HEK293 (cell line): Measurements from ENCODE around the gene PROB1.

Experiments
- CTCF ChIA-PET: fragments of 350-600 bp; formaldehyde crosslinking; extraction: SDS; loops from one replicate; lab custom pipeline; 2021; ENCODE audit warnings: antibody characterized with exemption; lab: Yijun Ruan, JAX
- POLR2A ChIA-PET: fragments of 300-600 bp; formaldehyde crosslinking; extraction: SDS; loops from one replicate; lab custom pipeline; 2020; ENCODE audit warnings: antibody characterized with exemption, inconsistent platforms; lab: Yijun Ruan, JAX
- H3K27ac ChIP-seq: fragments of 200-500 bp; sonication (Bioruptor generic); 2 replicates; pipeline ENCODE4 v1.5.1; 2014; ENCODE audit warnings: low read depth, low read length, control low read depth, inconsistent platforms; ENCODE audit errors: extremely low read depth
- H3K36me3 ChIP-seq, 2 experiments: fragments of 200-500 bp in 1 of 2; sonication (Bioruptor generic) in 1 of 2; 1 replicate in 1 of 2; 2 replicates in 1 of 2; pipeline ENCODE4 v1.5.1; 2014 to 2017; ENCODE audit warnings: inconsistent platforms in 2 of 2, low read length in 2 of 2; ENCODE audit not compliant: control insufficient read depth in 2 of 2, insufficient read depth in 1 of 2
- H3K4me1 ChIP-seq: fragments of 200-500 bp; sonication (Bioruptor generic); 2 replicates; pipeline ENCODE4 v1.5.1; 2014; ENCODE audit warnings: mild to moderate bottlenecking, low read length, inconsistent platforms; ENCODE audit not compliant: control insufficient read depth, insufficient read depth
- H3K4me3 ChIP-seq: 2 replicates; pipeline ENCODE4 v1.5.1; 2011; ENCODE audit warnings: low read depth, mild to moderate bottlenecking, control low read depth, low read length, moderate library complexity
- H3K9me3 ChIP-seq: fragments of 200-500 bp; sonication (Bioruptor generic); 2 replicates; pipeline ENCODE4 v1.5.1; 2014; ENCODE audit warnings: low read depth, low read length, inconsistent platforms; ENCODE audit not compliant: control insufficient read depth, insufficient read depth
- ATF2 ChIP-seq: fragments of 450-650 bp; formaldehyde crosslinking; IDR thresholded peaks from 2 replicates; pipeline ENCODE4 v1.5.1; 2016; ENCODE audit warnings: missing biosample characterization, missing genetic modification characterization, low read depth
- CTCF ChIP-seq: fragments of 450-650 bp; formaldehyde crosslinking; IDR thresholded peaks from 2 replicates; pipeline ENCODE4 v1.5.1; 2016; ENCODE audit warnings: missing biosample characterization, missing genetic modification characterization
- HOXC10 ChIP-seq: sonication (generic); formaldehyde crosslinking; IDR thresholded peaks from 2 replicates; pipeline ENCODE4 v1.8.1; 2023; ENCODE audit warnings: mild to moderate bottlenecking, missing genetic modification reagents
- KLF8 ChIP-seq: fragments of 450-650 bp; formaldehyde crosslinking; IDR thresholded peaks from 2 replicates; pipeline ENCODE4 v1.5.1; 2016; ENCODE audit warnings: missing biosample characterization, missing genetic modification characterization
- MEIS1 ChIP-seq: sonication (generic); formaldehyde crosslinking; IDR thresholded peaks from 2 replicates; pipeline ENCODE4 v1.8.1; 2022; ENCODE audit warnings: missing genetic modification reagents, mild to moderate bottlenecking, borderline replicate concordance
- SP2 ChIP-seq: fragments of 450-650 bp; formaldehyde crosslinking; IDR thresholded peaks from 2 replicates; pipeline ENCODE4 v1.5.1; 2016; ENCODE audit warnings: missing biosample characterization, missing genetic modification characterization
- TSHZ1 ChIP-seq: fragments of 450-650 bp; formaldehyde crosslinking; IDR thresholded peaks from 2 replicates; pipeline ENCODE4 v1.5.1; 2016; ENCODE audit warnings: missing biosample characterization, missing genetic modification characterization, borderline replicate concordance
- ZBTB48 ChIP-seq: fragments of 450-650 bp; formaldehyde crosslinking; IDR thresholded peaks from 2 replicates; pipeline ENCODE4 v1.5.1; 2016; ENCODE audit warnings: missing biosample characterization, missing genetic modification characterization
- ZBTB6 ChIP-seq: fragments of 450-650 bp; formaldehyde crosslinking; IDR thresholded peaks from 2 replicates; pipeline ENCODE4 v1.5.1; 2017; ENCODE audit warnings: missing biosample characterization, missing genetic modification characterization
- ZFP41 ChIP-seq: fragments of 450-650 bp; formaldehyde crosslinking; IDR thresholded peaks from 2 replicates; pipeline ENCODE4 v1.5.1; 2016; ENCODE audit warnings: missing biosample characterization, missing genetic modification characterization, borderline replicate concordance
- ZNF140 ChIP-seq: fragments of 450-650 bp; formaldehyde crosslinking; IDR thresholded peaks from 2 replicates; pipeline ENCODE4 v1.5.1; 2016; ENCODE audit warnings: missing biosample characterization, missing genetic modification characterization
- ZNF324 ChIP-seq: fragments of 450-650 bp; formaldehyde crosslinking; IDR thresholded peaks from 2 replicates; pipeline ENCODE4 v1.5.1; 2016; ENCODE audit warnings: missing biosample characterization, missing genetic modification characterization
- ZNF341 ChIP-seq: fragments of 450-650 bp; formaldehyde crosslinking; IDR thresholded peaks from 2 replicates; pipeline ENCODE4; 2016; ENCODE audit warnings: low read depth, missing biosample characterization, missing genetic modification characterization
- ZNF366 ChIP-seq: fragments of 450-650 bp; formaldehyde crosslinking; conservative IDR thresholded peaks from 2 replicates; pipeline ENCODE4 v1.5.1; 2016; ENCODE audit warnings: missing biosample characterization, missing genetic modification characterization
- ZNF549 ChIP-seq: fragments of 450-650 bp; IDR thresholded peaks from 2 replicates; pipeline ENCODE4 v1.5.1; 2018; ENCODE audit warnings: missing biosample characterization, missing genetic modification characterization, mild to moderate bottlenecking, inconsistent platforms, moderate library complexity
- ZNF561 ChIP-seq: fragments of 450-650 bp; IDR thresholded peaks from 2 replicates; pipeline ENCODE4 v1.5.1; 2018; ENCODE audit warnings: missing biosample characterization, missing genetic modification characterization, borderline replicate concordance
- ZNF645 ChIP-seq: fragments of 450-650 bp; formaldehyde crosslinking; IDR thresholded peaks from 2 replicates; pipeline ENCODE4; 2016; ENCODE audit warnings: missing biosample characterization, missing genetic modification characterization
- ZNF654 ChIP-seq: fragments of 450-650 bp; formaldehyde crosslinking; IDR thresholded peaks from 2 replicates; pipeline ENCODE4 v1.5.1; 2016; ENCODE audit warnings: low read depth, missing biosample characterization, missing genetic modification characterization
- ZNF658 ChIP-seq: fragments of 450-650 bp; formaldehyde crosslinking; IDR thresholded peaks from 2 replicates; pipeline ENCODE4; 2016; ENCODE audit warnings: missing biosample characterization, missing genetic modification characterization
- ZNF692 ChIP-seq: fragments of 450-650 bp; formaldehyde crosslinking; IDR thresholded peaks from 2 replicates; pipeline ENCODE4 v1.5.1; 2016; ENCODE audit warnings: missing biosample characterization, missing genetic modification characterization
- ZNF701 ChIP-seq: fragments of 450-650 bp; formaldehyde crosslinking; IDR thresholded peaks from 2 replicates; pipeline ENCODE4 v1.5.1; 2016; ENCODE audit warnings: missing biosample characterization, missing genetic modification characterization
- ZNF707 ChIP-seq: fragments of 450-650 bp; formaldehyde crosslinking; IDR thresholded peaks from 2 replicates; pipeline ENCODE4 v1.5.1; 2016; ENCODE audit warnings: missing biosample characterization, missing genetic modification characterization

The PROB1 gene

GRCh38 chr5:139368613-139369012 is 26.3 kb downstream of the PROB1 start:
- TF ChIP-seq ZNF654 (tag by site-specific recombination): peak; percentile 51
- 0 out of 2 replicates have a peak, but pooled peaks have one; percentile 6 for TF ChIP-seq CTCF
- no peak for TF ChIP-seq KLF8 (tag by site-specific recombination)
- TF ChIP-seq, all 188 proteins: peak for 2
- ChIA-PET POLR2A (interaction anchor here (0.7 to 0.8 kb wide), 2 partner anchors 8 to 1870 kb away, joined by 3 to 5 read pairs; no protein-coding TSS in a partner anchor), CTCF (interaction anchor here (0.5 to 1.3 kb wide), 6 partner anchors 23 to 154 kb away, joined by 3 to 9 read pairs (median 4); no protein-coding TSS in a partner anchor)
- H3K27ac ChIP-seq: no peak overlapping the region
- peaks cover 73 to 78% of the 10 kb centered on the region in 2 experiments for H3K36me3 ChIP-seq
- H3K4me3 ChIP-seq: no peak overlapping the region
- no peaks in the 10 kb centered on the region for H3K4me1 ChIP-seq
- H3K9me3 ChIP-seq: no peaks in the 10 kb centered on the region

- Histone ChIP-seq H3K9me3 (no peaks in the 10 kb centered on the region), H3K36me3 (peaks cover 55 to 71% of the 10 kb centered on the region in 2 experiments), H3K4me1 (no peaks in the 10 kb centered on the region), H3K4me3 (no peak overlapping the region), H3K27ac (no peak overlapping the region)
- POLR2A ChIA-PET: interaction anchor here (1.1 to 2.2 kb wide), 3 partner anchors 21 to 27 kb away, joined by 3 to 5 read pairs (median 4); partner anchors contain the start of gene PAIP2
- CTCF ChIA-PET: interaction anchor here (1.0 kb wide), 1 partner anchor 44 kb away, joined by 5 read pairs; no protein-coding TSS in a partner anchor
- TF ChIP-seq ZNF341 (no peak), ZFP41 (tag by site-specific recombination) (no peak), ZNF366 (no peak), ZBTB6 (tag by site-specific recombination) (no peak), ZNF692 (tag by site-specific recombination) (no peak), ZNF140 (tag by site-specific recombination) (no peak), ZNF561 (tag by site-specific recombination) (no peak), MEIS1 (CRISPR knock-in tag) (no peak), ZNF658 (tag by site-specific recombination) (no peak), ZBTB48 (tag by site-specific recombination) (no peak), TSHZ1 (no peak), HOXC10 (no peak), ZNF645 (tag by site-specific recombination) (no peak), ZNF549 (tag by site-specific recombination) (no peak), SP2 (no peak), ZNF707 (tag by site-specific recombination) (no peak), ZNF701 (tag by site-specific recombination) (no peak), ZNF324 (tag by site-specific recombination) (no peak), ATF2 (no peak)
Observed at GRCh38 chr5:139364466-139364865, 30.4 kb downstream of the PROB1 start.
